Suprapubic skin (tissue), 4 donors: ENCODE results near the gene GAK.

Source experiments
- POLR2A ChIP-seq, 2 donors: fragments of 450-650 bp; IDR thresholded peaks; one replicate each; pipeline ENCODE4 v1.6.1; 2017; ENCODE audit warnings: antibody characterized with exemption in 2 of 2, mild to moderate bottlenecking in 2 of 2, moderate library complexity in 2 of 2
- POLR2AphosphoS5 ChIP-seq, 3 donors: sonication (generic); formaldehyde crosslinking; IDR thresholded peaks; one replicate each; pipeline ENCODE4 v1.6.1; 2017; ENCODE audit warnings: antibody characterized with exemption in 3 of 3

DNA sequence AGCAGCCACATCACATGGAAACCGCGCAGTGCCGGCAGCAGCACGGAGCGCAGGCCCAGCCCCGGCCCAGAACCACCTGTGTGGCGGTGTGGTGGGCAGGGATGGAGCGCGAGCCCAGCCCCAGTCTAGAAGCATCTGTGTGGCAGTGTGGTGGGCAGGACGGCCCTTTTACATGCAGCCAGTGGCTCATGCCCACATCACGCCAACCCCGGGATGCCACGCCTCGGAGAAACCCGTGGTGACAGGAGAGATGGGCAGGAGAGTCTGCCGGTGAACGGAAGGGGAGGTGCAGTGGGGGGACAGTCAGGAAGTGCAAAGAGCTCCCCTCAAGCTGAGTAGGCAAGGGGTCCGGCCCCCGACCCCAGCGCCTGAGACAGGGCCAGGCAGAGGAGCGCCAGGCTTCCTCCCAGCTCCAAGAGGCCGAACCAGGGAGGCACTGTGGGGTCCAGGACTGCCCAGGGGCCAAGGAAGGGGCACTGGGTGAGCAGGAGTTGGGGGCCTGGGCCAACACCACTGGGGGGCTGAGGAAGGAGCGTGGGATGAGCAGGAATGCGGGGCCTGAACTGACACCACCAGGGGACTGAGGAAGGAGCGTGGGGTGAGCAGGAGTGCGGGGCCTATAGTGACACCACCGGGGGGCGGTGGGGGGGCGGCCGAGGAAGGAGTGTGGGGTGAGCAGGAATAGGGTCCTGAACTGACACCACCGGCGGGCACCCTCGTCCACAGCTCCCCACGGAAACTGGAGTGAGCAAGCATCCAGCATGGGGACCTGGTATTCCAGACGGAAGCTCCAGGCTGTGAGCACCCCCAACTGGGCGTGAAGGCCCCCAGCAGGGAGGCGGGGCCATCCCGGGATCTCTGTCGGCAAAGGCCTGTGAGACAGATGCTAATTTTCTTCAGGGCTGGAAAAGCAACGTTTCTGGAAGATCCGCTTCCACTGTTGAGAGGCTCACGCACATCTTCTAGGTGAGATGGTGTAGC is 28.8 kb downstream of the GAK start:
- TF ChIP-seq POLR2A (IDR thresholded peaks at IDR 0.05) (no peak), POLR2AphosphoS5 (IDR thresholded peaks at IDR 0.05) (no peak)
